ENCODE data around the gene ROCK2. TPM values are rescaled to one million over a fixed set of nuclear protein-coding genes. Genes with fewer than 3 reads are reported as not detected.
A peak's percentile ranks its signal among the peaks of the same experiment; 100 is the strongest.

The ROCK2 gene
- total and polyA plus RNA-seq, 2 donors = 11.7 to 12.7 TPM

DNA sequence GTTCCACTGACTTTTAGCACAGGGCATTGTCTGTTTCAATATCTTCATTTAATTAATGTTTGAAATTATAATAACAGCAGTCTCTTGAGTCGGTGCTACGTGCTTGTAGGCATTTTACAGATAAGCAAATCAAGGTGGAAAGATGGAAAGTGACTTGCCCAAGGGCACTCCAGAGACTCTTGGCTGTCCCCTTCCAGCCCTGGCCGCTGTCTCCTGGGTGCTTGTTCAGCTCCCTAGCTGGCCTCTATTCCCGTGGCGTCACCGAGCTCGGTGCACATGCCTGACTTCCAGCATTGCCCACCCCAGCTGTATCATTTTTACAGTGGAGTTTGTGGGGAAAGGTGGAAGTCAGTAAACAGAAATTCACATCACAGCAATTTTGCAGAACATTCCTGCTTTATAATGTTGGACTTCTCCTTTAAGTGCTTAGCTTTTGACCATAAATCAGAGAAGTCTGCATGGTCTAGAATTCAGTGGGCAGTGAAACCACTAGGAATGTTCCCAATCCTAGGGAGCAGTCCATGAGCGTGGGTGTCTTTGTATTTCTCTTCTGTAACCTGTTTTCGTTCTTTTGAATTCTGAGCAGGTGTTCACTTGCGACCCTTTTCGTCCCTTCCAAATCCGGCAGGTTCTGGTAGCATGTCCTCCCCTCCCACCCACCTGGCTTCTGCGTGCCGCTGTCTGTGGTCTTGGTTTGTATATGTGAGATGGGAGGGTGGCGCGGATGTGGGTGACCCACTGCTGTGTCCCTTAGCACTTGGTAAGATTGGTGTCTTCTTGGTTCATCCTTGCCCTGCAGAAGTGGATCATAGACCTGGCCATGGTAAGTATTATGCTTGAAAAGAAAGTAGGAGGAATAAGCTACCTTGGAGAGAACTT is 180.8 kb downstream of the ROCK2 start:
- 94% methylated on average over 16 of the region's 16 CpGs for WGBS

DNA sequence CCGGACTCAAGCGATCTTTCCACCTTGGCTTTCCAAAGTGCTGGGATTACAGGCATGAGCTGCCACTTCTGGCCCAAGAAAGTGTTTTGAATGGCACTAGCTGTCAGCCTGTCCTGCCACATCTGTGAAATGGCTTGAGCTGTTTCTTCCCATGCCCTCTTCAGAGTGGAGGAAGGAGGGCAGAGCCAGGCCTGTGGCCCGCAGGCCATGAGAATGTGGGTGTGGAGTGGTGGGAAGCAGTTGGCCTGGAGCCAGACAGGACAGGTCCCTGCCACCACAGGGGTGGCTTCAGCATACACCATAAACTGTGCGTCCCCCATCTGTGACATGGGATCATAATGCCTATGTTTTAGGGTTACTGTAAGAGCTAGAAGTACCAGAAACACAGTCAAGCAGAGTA is 182.7 kb downstream of the ROCK2 start:
- 98% methylated on average over 4 of the region's 4 CpGs for WGBS
- DNase-seq (ENCODE audit: low read depth in 6 of 9, low spot score in 9 of 9) = no peak

More for the DNA sequence above, 180.8 kb downstream of the ROCK2 start:
- no peak overlapping the region for H3K4me3 ChIP-seq (ENCODE audit: low read length in 2 of 2)
- DNase-seq (ENCODE audit: low read depth in 6 of 9, low spot score in 9 of 9) = no peak
- H3K27me3 ChIP-seq (ENCODE audit: control insufficient read depth in 2 of 2, insufficient read depth in 1 of 2, low read length in 1 of 2) = no peaks in the 10 kb centered on the region
- H3K36me3 ChIP-seq (ENCODE audit: control insufficient read depth in 2 of 2, insufficient read depth in 2 of 2, low read length in 1 of 2) = no peaks in the 10 kb centered on the region
- no peak overlapping the region for H3K27ac ChIP-seq (ENCODE audit: low read depth in 1 of 2, low read length in 1 of 2)
- H3K9me3 ChIP-seq (ENCODE audit: control insufficient read depth in 2 of 2, insufficient read depth in 1 of 2, low read length in 1 of 2) = no peaks in the 10 kb centered on the region
- peaks cover 0 to 5% of the 10 kb centered on the region in 2 donors for H3K4me1 ChIP-seq (ENCODE audit: control insufficient read depth in 2 of 2, insufficient read depth in 2 of 2, low read length in 2 of 2)

DNA sequence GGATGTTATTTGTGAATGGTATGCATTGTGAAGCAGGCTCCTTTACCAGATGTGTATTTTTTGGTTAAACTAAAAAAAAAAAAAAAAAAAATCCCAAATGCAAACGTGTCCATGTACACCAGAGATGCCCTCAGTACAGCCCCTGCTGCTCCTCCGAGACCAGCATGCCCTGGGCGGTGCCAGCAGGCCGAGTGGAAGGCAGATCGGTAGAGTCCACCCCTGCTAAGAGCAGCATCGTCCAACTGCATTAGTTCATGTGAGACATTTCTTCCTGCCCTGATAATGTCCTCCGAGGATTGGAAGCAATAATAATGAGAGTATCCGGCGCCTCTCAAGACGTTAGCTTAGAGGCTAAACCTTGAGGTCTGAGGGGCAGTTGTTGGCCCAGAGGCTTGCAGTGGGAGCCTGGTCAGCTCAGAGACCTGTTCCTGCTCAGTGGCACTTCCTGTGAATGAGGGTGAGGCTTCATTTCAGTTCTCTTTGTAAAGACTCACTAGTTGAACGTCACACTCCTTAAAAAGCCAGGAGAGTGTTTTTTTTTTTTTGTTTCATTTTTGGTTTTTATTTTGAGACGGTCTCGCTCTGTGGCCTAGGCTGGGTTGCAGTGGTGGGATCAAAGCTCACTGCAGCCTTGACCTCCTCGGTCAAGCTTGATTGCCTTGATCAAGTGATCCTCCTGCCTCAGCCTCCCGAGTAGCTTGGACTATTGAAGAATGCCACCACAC is 183.5 kb downstream of the ROCK2 start:
- Histone ChIP-seq H3K9me3 (ENCODE audit: control insufficient read depth in 2 of 2, insufficient read depth in 1 of 2, low read length in 1 of 2) (no peaks in the 10 kb centered on the region), H3K4me1 (ENCODE audit: control insufficient read depth in 2 of 2, insufficient read depth in 2 of 2, low read length in 2 of 2) (peaks cover under 1 to 9% of the 10 kb centered on the region in 2 donors), H3K27ac (ENCODE audit: low read depth in 1 of 2, low read length in 1 of 2) (peak overlapping the region; percentile 24 to 46), H3K36me3 (ENCODE audit: control insufficient read depth in 2 of 2, insufficient read depth in 2 of 2, low read length in 1 of 2) (no peaks in the 10 kb centered on the region), H3K27me3 (ENCODE audit: control insufficient read depth in 2 of 2, insufficient read depth in 1 of 2, low read length in 1 of 2) (no peaks in the 10 kb centered on the region), H3K4me3 (ENCODE audit: low read length in 2 of 2) (no peak overlapping the region)
- peak in 1 of 9 donors; percentile 21 for DNase-seq (ENCODE audit: low read depth in 6 of 9, low spot score in 9 of 9)
- WGBS = 80% methylated on average over 15 of the region's 15 CpGs

More for the DNA sequence above, 182.7 kb downstream of the ROCK2 start:
- no peaks in the 10 kb centered on the region for H3K27me3 ChIP-seq (ENCODE audit: control insufficient read depth in 2 of 2, insufficient read depth in 1 of 2, low read length in 1 of 2)
- no peaks in the 10 kb centered on the region for H3K36me3 ChIP-seq (ENCODE audit: control insufficient read depth in 2 of 2, insufficient read depth in 2 of 2, low read length in 1 of 2)
- H3K4me3 ChIP-seq (ENCODE audit: low read length in 2 of 2) = no peak overlapping the region
- no peak overlapping the region for H3K27ac ChIP-seq (ENCODE audit: low read depth in 1 of 2, low read length in 1 of 2)
- peaks cover 0 to 5% of the 10 kb centered on the region in 2 donors for H3K4me1 ChIP-seq (ENCODE audit: control insufficient read depth in 2 of 2, insufficient read depth in 2 of 2, low read length in 2 of 2)
- no peaks in the 10 kb centered on the region for H3K9me3 ChIP-seq (ENCODE audit: control insufficient read depth in 2 of 2, insufficient read depth in 1 of 2, low read length in 1 of 2)

DNA sequence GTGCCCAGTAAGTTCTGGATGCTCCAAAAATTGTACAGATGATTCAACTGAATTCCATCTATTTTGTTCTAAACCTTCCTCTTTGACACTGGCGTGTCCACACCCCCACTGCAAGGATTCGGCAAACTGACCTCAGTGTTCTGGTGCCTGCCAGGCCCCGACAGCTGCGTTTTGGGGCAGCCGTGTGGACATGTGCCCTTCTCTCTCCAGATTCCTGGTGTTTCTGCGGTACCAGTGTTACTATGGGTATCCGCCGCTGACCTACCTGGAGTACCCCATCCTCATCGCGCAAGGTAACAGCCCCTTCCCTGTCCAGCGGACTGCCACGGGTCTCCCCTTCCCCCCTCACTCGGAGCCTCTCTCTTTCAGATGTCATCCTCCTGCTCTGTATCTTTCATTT is 184.2 kb downstream of the ROCK2 start:
- no peak overlapping the region for H3K27ac ChIP-seq (ENCODE audit: low read depth in 1 of 2, low read length in 1 of 2)
- no peaks in the 10 kb centered on the region for H3K9me3 ChIP-seq (ENCODE audit: control insufficient read depth in 2 of 2, insufficient read depth in 1 of 2, low read length in 1 of 2)
- no peak for DNase-seq (ENCODE audit: low read depth in 6 of 9, low spot score in 9 of 9)
- H3K4me1 ChIP-seq (ENCODE audit: control insufficient read depth in 2 of 2, insufficient read depth in 2 of 2, low read length in 2 of 2) = peaks cover 4 to 12% of the 10 kb centered on the region in 2 donors
- H3K36me3 ChIP-seq (ENCODE audit: control insufficient read depth in 2 of 2, insufficient read depth in 2 of 2, low read length in 1 of 2) = no peaks in the 10 kb centered on the region
- no peaks in the 10 kb centered on the region for H3K27me3 ChIP-seq (ENCODE audit: control insufficient read depth in 2 of 2, insufficient read depth in 1 of 2, low read length in 1 of 2)
- 95% methylated on average over 13 of the region's 13 CpGs for WGBS
- no peak overlapping the region for H3K4me3 ChIP-seq (ENCODE audit: low read length in 2 of 2)

DNA sequence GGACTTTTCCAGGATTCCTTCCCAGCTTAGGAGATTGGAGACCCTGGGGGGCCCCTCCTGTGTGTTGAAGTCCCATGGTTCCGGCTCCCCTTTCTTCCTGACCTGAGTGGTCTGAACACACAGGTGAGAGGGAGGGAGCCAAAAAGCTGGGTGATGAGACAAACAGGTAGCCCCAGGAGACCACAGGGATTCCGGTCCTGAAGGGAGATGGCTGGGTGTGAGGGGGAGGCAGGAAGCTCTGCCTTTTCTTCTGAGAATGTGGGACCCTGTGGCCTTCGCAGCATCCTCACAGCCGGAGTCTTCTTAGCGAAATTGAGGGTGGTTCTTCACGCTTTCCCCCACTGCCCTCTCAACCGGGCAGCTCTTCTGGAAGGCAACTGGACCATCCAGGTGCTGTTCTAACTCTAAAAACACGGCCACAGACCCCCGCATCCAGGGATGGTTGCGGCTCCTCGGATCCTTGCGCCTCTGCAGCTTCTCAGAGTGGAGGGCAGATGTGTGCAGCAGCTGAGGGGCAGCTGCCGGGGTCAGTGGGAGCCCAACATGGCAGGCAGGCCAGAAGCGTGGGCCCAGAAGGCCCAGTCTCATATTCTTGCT is 184.8 kb downstream of the ROCK2 start:
- Histone ChIP-seq H3K36me3 (ENCODE audit: control insufficient read depth in 2 of 2, insufficient read depth in 2 of 2, low read length in 1 of 2) (no peaks in the 10 kb centered on the region), H3K4me1 (ENCODE audit: control insufficient read depth in 2 of 2, insufficient read depth in 2 of 2, low read length in 2 of 2) (peaks cover 4 to 14% of the 10 kb centered on the region in 2 donors), H3K4me3 (ENCODE audit: low read length in 2 of 2) (no peak overlapping the region), H3K27ac (ENCODE audit: low read depth in 1 of 2, low read length in 1 of 2) (no peak overlapping the region), H3K9me3 (ENCODE audit: control insufficient read depth in 2 of 2, insufficient read depth in 1 of 2, low read length in 1 of 2) (no peaks in the 10 kb centered on the region), H3K27me3 (ENCODE audit: control insufficient read depth in 2 of 2, insufficient read depth in 1 of 2, low read length in 1 of 2) (no peaks in the 10 kb centered on the region)
- 97% methylated on average over 14 of the region's 14 CpGs for WGBS
- DNase-seq (ENCODE audit: low read depth in 6 of 9, low spot score in 9 of 9) = no peak

DNA sequence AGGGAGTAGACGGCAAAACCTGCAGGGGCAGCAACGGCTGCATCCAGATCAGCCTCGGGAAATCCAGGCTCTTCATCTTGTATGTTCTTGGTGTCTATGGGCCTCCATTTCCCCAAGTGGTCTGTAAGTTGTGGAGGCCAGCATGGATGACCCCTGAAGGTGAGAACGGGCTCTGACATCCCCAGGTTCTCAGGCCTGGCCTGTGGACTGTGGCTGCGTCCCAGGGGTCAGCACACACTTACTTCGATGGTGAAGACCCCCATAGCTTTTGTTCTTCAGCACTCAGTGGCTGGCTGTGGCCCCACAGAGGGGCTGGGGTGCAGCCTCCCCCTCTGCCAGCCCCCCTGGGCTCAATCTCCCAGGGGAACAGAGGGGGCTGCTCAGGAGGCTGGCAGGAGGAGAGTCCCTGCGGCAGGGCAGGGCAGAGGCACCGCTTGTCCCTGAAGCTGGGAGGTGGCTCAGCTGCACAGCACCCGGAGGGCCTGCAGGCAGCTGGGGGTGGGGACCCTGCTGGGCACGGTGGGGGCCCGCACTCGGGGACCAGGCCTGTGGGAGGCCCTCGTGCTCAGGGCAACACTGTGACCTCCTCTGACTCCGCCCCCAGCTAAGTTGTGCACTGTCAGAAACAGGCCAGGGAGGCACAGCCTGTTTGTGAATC is 185.4 kb downstream of the ROCK2 start:
- no peak for DNase-seq (ENCODE audit: low read depth in 6 of 9, low spot score in 9 of 9)
- peaks cover 8 to 20% of the 10 kb centered on the region in 2 donors for H3K4me1 ChIP-seq (ENCODE audit: control insufficient read depth in 2 of 2, insufficient read depth in 2 of 2, low read length in 2 of 2)
- H3K27me3 ChIP-seq (ENCODE audit: control insufficient read depth in 2 of 2, insufficient read depth in 1 of 2, low read length in 1 of 2) = peaks cover 0 to 2% of the 10 kb centered on the region in 2 donors
- 94% methylated on average over 14 of the region's 14 CpGs for WGBS
- H3K9me3 ChIP-seq (ENCODE audit: control insufficient read depth in 2 of 2, insufficient read depth in 1 of 2, low read length in 1 of 2) = no peaks in the 10 kb centered on the region
- H3K36me3 ChIP-seq (ENCODE audit: control insufficient read depth in 2 of 2, insufficient read depth in 2 of 2, low read length in 1 of 2) = no peaks in the 10 kb centered on the region
- H3K27ac ChIP-seq (ENCODE audit: low read depth in 1 of 2, low read length in 1 of 2) = no peak overlapping the region
- H3K4me3 ChIP-seq (ENCODE audit: low read length in 2 of 2) = no peak overlapping the region

DNA sequence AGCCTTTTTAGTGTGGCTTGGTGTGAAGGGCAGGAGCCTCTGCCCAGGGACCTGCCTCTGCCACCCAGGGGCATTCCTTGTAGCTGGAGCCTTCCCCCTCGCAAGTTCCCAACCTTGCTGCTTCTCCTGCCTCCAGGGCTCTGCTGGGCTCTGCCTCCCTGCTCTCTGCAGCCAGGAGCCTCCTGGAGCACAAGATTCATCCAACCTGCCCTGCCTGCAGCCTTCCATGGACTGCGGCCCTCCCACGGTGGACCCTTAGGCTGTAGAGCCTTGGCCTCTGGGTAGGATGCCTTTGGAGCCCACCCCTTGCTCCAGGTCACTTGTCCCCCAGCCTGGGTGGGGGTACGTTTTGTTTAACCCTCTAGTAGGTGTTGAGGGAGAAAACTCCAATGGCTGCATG is 186.7 kb downstream of the ROCK2 start:
- no peak for DNase-seq (ENCODE audit: low read depth in 6 of 9, low spot score in 9 of 9)
- H3K9me3 ChIP-seq (ENCODE audit: control insufficient read depth in 2 of 2, insufficient read depth in 1 of 2, low read length in 1 of 2) = no peaks in the 10 kb centered on the region
- peaks cover 0 to 7% of the 10 kb centered on the region in 2 donors for H3K27me3 ChIP-seq (ENCODE audit: control insufficient read depth in 2 of 2, insufficient read depth in 1 of 2, low read length in 1 of 2)
- H3K27ac ChIP-seq (ENCODE audit: low read depth in 1 of 2, low read length in 1 of 2) = no peak overlapping the region
- no peaks in the 10 kb centered on the region for H3K36me3 ChIP-seq (ENCODE audit: control insufficient read depth in 2 of 2, insufficient read depth in 2 of 2, low read length in 1 of 2)
- H3K4me3 ChIP-seq (ENCODE audit: low read length in 2 of 2) = no peak overlapping the region
- WGBS = 97% methylated on average over 4 of the region's 4 CpGs
- H3K4me1 ChIP-seq (ENCODE audit: control insufficient read depth in 2 of 2, insufficient read depth in 2 of 2, low read length in 2 of 2) = peaks cover 8 to 20% of the 10 kb centered on the region in 2 donors

DNA sequence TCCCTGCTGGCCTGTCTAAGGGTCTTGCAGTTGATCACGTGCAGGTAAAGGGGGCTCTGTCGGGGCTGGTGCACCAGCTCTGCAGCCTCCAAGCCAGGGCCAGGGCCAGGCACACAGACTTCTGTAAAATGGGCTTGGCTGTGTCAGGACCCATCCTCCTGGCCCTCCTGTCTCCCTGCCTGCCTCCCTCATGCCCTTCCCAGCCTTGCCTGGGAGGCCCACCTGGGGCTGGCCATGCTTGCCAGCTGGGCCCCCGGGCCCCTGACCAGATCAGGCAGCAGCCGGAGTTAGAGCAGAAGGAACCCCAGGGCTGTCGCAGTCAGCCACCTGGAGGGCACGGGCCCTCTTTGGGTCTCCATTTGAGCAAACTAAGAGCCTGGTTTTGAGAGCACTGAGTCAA is 187.1 kb downstream of the ROCK2 start:
- H3K4me1 ChIP-seq (ENCODE audit: control insufficient read depth in 2 of 2, insufficient read depth in 2 of 2, low read length in 2 of 2) = peaks cover 8 to 20% of the 10 kb centered on the region in 2 donors
- no peak overlapping the region for H3K27ac ChIP-seq (ENCODE audit: low read depth in 1 of 2, low read length in 1 of 2)
- DNase-seq (ENCODE audit: low read depth in 6 of 9, low spot score in 9 of 9) = no peak
- peaks cover 0 to 11% of the 10 kb centered on the region in 2 donors for H3K27me3 ChIP-seq (ENCODE audit: control insufficient read depth in 2 of 2, insufficient read depth in 1 of 2, low read length in 1 of 2)
- no peak overlapping the region for H3K4me3 ChIP-seq (ENCODE audit: low read length in 2 of 2)
- no peaks in the 10 kb centered on the region for H3K9me3 ChIP-seq (ENCODE audit: control insufficient read depth in 2 of 2, insufficient read depth in 1 of 2, low read length in 1 of 2)
- 98% methylated on average over 6 of the region's 6 CpGs for WGBS
- H3K36me3 ChIP-seq (ENCODE audit: control insufficient read depth in 2 of 2, insufficient read depth in 2 of 2, low read length in 1 of 2) = no peaks in the 10 kb centered on the region
